OCI-LY7 (cell line): ENCODE measurements around the gene S1PR2.

ENCODE experiments used
- CTCF ChIP-seq: fragments of 200-600 bp; sonication (generic); conservative IDR thresholded peaks from 2 replicates; pipeline ENCODE4 v1.5.1; 2014; ENCODE audit warnings: mild to moderate bottlenecking, antibody characterized with exemption, low read length, moderate library complexity, mixed read lengths
- EZH2phosphoT487 ChIP-seq: fragments of 200-600 bp; sonication (generic); IDR thresholded peaks from 2 replicates; pipeline ENCODE4 v1.6.1; 2018; ENCODE audit warnings: low read depth, borderline replicate concordance, mild to moderate bottlenecking, mixed run types, antibody characterized with exemption, low read length, moderate library complexity, mixed read lengths

- TF ChIP-seq CTCF (peak; percentile 84), EZH2phosphoT487 (no peak)
Observed at GRCh38 chr19:10228920-10229319, 2.2 kb downstream of the S1PR2 start.
